HepG2 (cell line): ENCODE measurements around the gene CLDN17. TPM values are rescaled to one million over a fixed set of nuclear protein-coding genes. Genes with fewer than 3 reads are reported as not detected.

Source experiments
- ATAC-seq: fragments of 200-7000 bp; cut with Tn5 transposase; 3 replicates; pipeline ENCODE4 v1.9.1; 2020; ENCODE audit warnings: mild to moderate bottlenecking, moderate library complexity
- BruUV-seq: library from RNA; stranded (reverse); fragments of 400-500 nt; replicated peaks from 2 replicates; lab custom pipeline; 2021; lab: Mats Ljungman, UMichigan
- CTCF ChIA-PET: fragments of 300-600 bp; formaldehyde crosslinking; extraction: SDS; loops from one replicate; lab custom pipeline; 2021; ENCODE audit warnings: low total read pairs, inconsistent platforms, low intra/inter-chr PET ratio; lab: Yijun Ruan, JAX
- POLR2A ChIA-PET: fragments of 350-600 bp; sonication (Branson Sonifier 250); formaldehyde crosslinking; loops from one replicate; lab custom pipeline; 2020; ENCODE audit warnings: antibody characterized with exemption, inconsistent platforms; lab: Yijun Ruan, JAX
- DNase-seq: peaks from one replicate; pipeline ENCODE4 v3.0.0-alpha.2; 2015; ENCODE audit warnings: low spot score
- FAIRE-seq: peaks from 3 replicates; lab custom pipeline; 2011; peaks lifted over from hg19 to GRCh38; lab: Jason Lieb, UNC
- H2AFZ ChIP-seq: one replicate; pipeline ENCODE4 v1.6.1; 2011; ENCODE audit warnings: low read length, inconsistent platforms
- H3K27ac ChIP-seq: fragments of 300-600 bp; 3 replicates; pipeline ENCODE4 v1.8.0; 2011; ENCODE audit warnings: mixed run types, mild to moderate bottlenecking, mixed read lengths, low read length, inconsistent platforms; ENCODE audit not compliant: insufficient read depth; ENCODE audit errors: extremely low read length
- H3K27me3 ChIP-seq, 2 experiments: fragments of 200-600 bp in 1 of 2; 2 replicates in 1 of 2; 3 replicates in 1 of 2; pipeline versions ENCODE4 v1.6.0 to v1.8.0; 2011; ENCODE audit warnings: low read length in 2 of 2, mild to moderate bottlenecking in 2 of 2, moderate library complexity in 2 of 2, inconsistent platforms in 1 of 2; ENCODE audit not compliant: insufficient read depth in 2 of 2, control insufficient read depth in 1 of 2
- H3K36me3 ChIP-seq, 2 experiments: fragments of 200-600 bp in 1 of 2; replicated peaks in 1 of 2; 2 replicates in 1 of 2; 3 replicates in 1 of 2; pipeline versions ENCODE4 v1.5.1 to v1.8.0; 2011; ENCODE audit warnings: low read length in 2 of 2, inconsistent platforms in 1 of 2; ENCODE audit not compliant: insufficient read depth in 2 of 2, control insufficient read depth in 1 of 2
- H3K4me1 ChIP-seq: 2 replicates; pipeline ENCODE4 v1.5.1; 2012; ENCODE audit warnings: low read length, inconsistent platforms; ENCODE audit not compliant: insufficient read depth
- H3K4me2 ChIP-seq: 2 replicates; pipeline ENCODE4 v1.6.0; 2011; ENCODE audit warnings: low read depth, low read length, inconsistent platforms
- H3K4me3 ChIP-seq, 3 experiments: fragments of 200-600 bp in 1 of 3; sonication (generic), shearing (Covaris generic) in 1 of 3; replicated peaks in 1 of 3; 2 replicates each; pipeline ENCODE4 v1.5.1; 2011 to 2016; ENCODE audit warnings: low read length in 3 of 3, inconsistent platforms in 2 of 3, low read depth in 2 of 3, mild to moderate bottlenecking in 2 of 3, control low read depth in 1 of 3, mixed read lengths in 1 of 3; ENCODE audit not compliant: insufficient read depth in 1 of 3
- H3K79me2 ChIP-seq: one replicate; pipeline ENCODE4 v1.6.1; 2011; ENCODE audit warnings: low read length, inconsistent platforms; ENCODE audit not compliant: insufficient read depth
- H3K9ac ChIP-seq: 2 replicates; pipeline ENCODE4 v1.6.0; 2011; ENCODE audit warnings: mild to moderate bottlenecking, low read depth, low read length, inconsistent platforms; ENCODE audit not compliant: insufficient read depth
- H3K9me3 ChIP-seq: 2 replicates; pipeline ENCODE4 v1.5.1; 2012; ENCODE audit warnings: mild to moderate bottlenecking, low read length
- H4K20me1 ChIP-seq: 2 replicates; pipeline ENCODE4 v1.6.0; 2011; ENCODE audit warnings: inconsistent platforms, mild to moderate bottlenecking, low read length, moderate library complexity; ENCODE audit not compliant: insufficient read depth
- CBFB ChIP-seq: sonication (generic); formaldehyde crosslinking; IDR thresholded peaks from 2 replicates; pipeline ENCODE4 v1.4.0; 2020; ENCODE audit warnings: missing genetic modification reagents
- CENPT ChIP-seq: sonication (generic); formaldehyde crosslinking; IDR thresholded peaks from 2 replicates; pipeline ENCODE4 v1.8.0; 2022; ENCODE audit warnings: low read depth, mild to moderate bottlenecking, moderate library complexity, missing genetic modification reagents
- DNMT1 ChIP-seq: sonication (generic); formaldehyde crosslinking; IDR thresholded peaks from 2 replicates; pipeline ENCODE4 v1.5.1; 2020; ENCODE audit warnings: mild to moderate bottlenecking, missing genetic modification reagents
- DNMT3B ChIP-seq: conservative IDR thresholded peaks from 2 replicates; pipeline ENCODE4 v1.6.1; 2016; ENCODE audit warnings: missing biosample characterization, control low read depth
- E2F2 ChIP-seq: sonication (generic); formaldehyde crosslinking; IDR thresholded peaks from 2 replicates; pipeline ENCODE4 v1.4.0; 2020; ENCODE audit warnings: missing genetic modification reagents, borderline replicate concordance
- FOSL1 ChIP-seq: sonication (generic); formaldehyde crosslinking; IDR thresholded peaks from 2 replicates; pipeline ENCODE4 v1.9.0; 2021; ENCODE audit warnings: missing genetic modification reagents, borderline replicate concordance
- GTF2F1 ChIP-seq: fragments of 150-350 bp; IDR thresholded peaks from 2 replicates; pipeline ENCODE4 v1.6.1; 2014; ENCODE audit warnings: low read length
- POLR2G ChIP-seq: fragments of 200-400 bp; formaldehyde crosslinking; IDR thresholded peaks from 2 replicates; pipeline ENCODE4 v1.6.1; 2018; ENCODE audit warnings: mild to moderate bottlenecking, low read depth, low read length, moderate library complexity
- RXRA ChIP-seq: sonication (generic); formaldehyde crosslinking; IDR thresholded peaks from 2 replicates; pipeline ENCODE4 v1.5.1; 2020; ENCODE audit warnings: missing genetic modification reagents
- SRSF1 ChIP-seq: fragments of 200-400 bp; formaldehyde crosslinking; optimal IDR thresholded peaks from 2 replicates; pipeline ENCODE3; 2017; ENCODE audit warnings: mild to moderate bottlenecking, low read depth, low read length, moderate library complexity
- YY1 ChIP-seq: IDR thresholded peaks from 2 replicates; pipeline ENCODE4 v1.6.1; 2011; ENCODE audit warnings: low read length, low read depth, moderate library complexity, mild to moderate bottlenecking; ENCODE audit not compliant: insufficient read depth, insufficient replicate concordance
- ZNF235 ChIP-seq: sonication (generic); formaldehyde crosslinking; IDR thresholded peaks from 2 replicates; pipeline ENCODE4 v1.8.1; 2023; ENCODE audit warnings: mild to moderate bottlenecking, missing genetic modification reagents, borderline replicate concordance
- ZNF460 ChIP-seq: sonication (generic); formaldehyde crosslinking; IDR thresholded peaks from 2 replicates; pipeline ENCODE4 v1.5.1; 2020; ENCODE audit warnings: missing genetic modification reagents, mild to moderate bottlenecking, borderline replicate concordance
- WGBS: methylation state at CpG from one replicate; pipeline ENCODE4 v1.1.6; 2017; ENCODE audit warnings: low lambda C conversion rate; 5-methylcytosine and 5-hydroxymethylcytosine counted together
- in situ Hi-C: cut with HindIII; loops from 2 replicates; pipeline ENCODE4 v1.10.0; 2017; ENCODE audit warnings: low pct_unique_long_range_greater_than_20kb; ENCODE audit not compliant: extremely low pct_ligation_motif_present
- intact Hi-C: fragments of 100-400 bp; cut with micrococcal nuclease; formaldehyde crosslinking; loops from one replicate; pipeline ENCODE4 v1.10.0; 2022; ENCODE audit not compliant: unreplicated experiment
- polyA plus RNA-seq, 8 experiments: library from polyadenylated mRNA; depleted of rRNA in 3 of 8; stranded (reverse) in 7 of 8; unstranded in 1 of 8; fragments of >200 nt; fragmentation: Illumina TruSeq in 4 of 8; extraction: Trizol in 4 of 8; gene quantifications; 2 replicates each; pipeline versions ENCODE4 v1.2.1 to v1.2.3, GENCODE V29; 2011 to 2016; ENCODE audit warnings: low read depth in 4 of 8, missing spikeins in 1 of 8, mixed read lengths in 1 of 8; ENCODE audit not compliant: insufficient read depth in 1 of 8
- total RNA-seq, 5 experiments: library from RNA; depleted of rRNA; stranded (reverse); fragments of >200 nt; fragmentation: Illumina TruSeq; extraction: Trizol; gene quantifications; 2 replicates each; pipeline ENCODE4 v1.2.3, GENCODE V29; 2016; ENCODE audit warnings: low read depth in 1 of 5

CLDN17 gene
- total and polyA plus RNA-seq, 2 of the 13 experiments (the other 11 are each of a cell fraction or from before 2014, with no cell fraction given) = not detected

GRCh38 chr21:30216041-30216723 lies 49.6 kb upstream of the CLDN17 start, which contains the start of gene CLDN8:
CLDN8 (minus strand) TSS chr21:30216097; CDS start chr21:30215925, 172 bp downstream.
- WGBS = 38% methylated on average over 5 of the region's 5 CpGs
- Histone ChIP-seq H3K9me3 (peaks cover 68% of the 10 kb centered on the region), H3K27ac (no peak within 1 kb of the TSS), H3K27me3 (no peaks in the 10 kb centered on the region), H4K20me1 (no peaks in the 10 kb centered on the region), H3K36me3 (no peaks in the 10 kb centered on the region), H3K4me1 (no peaks in the 10 kb centered on the region), H2AFZ (no peak within 1 kb of the TSS), H3K4me2 (no peak within 1 kb of the TSS), H3K9ac (no peak within 1 kb of the TSS), H3K4me3 (no peak within 1 kb of the TSS), H3K79me2 (no peaks in the 10 kb centered on the region)
- intact Hi-C loops (no loop called here), in situ Hi-C loops (no loop called here)
- ATAC-seq (no peak), DNase-seq (no peak), FAIRE-seq (no peak)
- ChIA-PET POLR2A (no interaction called here), CTCF (no interaction called here)
- BruUV-seq = no TSS peak
- TF ChIP-seq E2F2 (CRISPR knock-in tag) = no peak
- no peak for TF ChIP-seq DNMT3B (CRISPR knock-in tag)
- TF ChIP-seq FOSL1 (CRISPR knock-in tag) = no peak
- no peak for TF ChIP-seq CBFB (CRISPR knock-in tag)

- POLR2A ChIA-PET = no interaction called here
- no peaks in the 10 kb centered on the region for H4K20me1 ChIP-seq
- no TSS peak for BruUV-seq
- ATAC-seq (no peak), DNase-seq (no peak), FAIRE-seq (no peak)
- H3K79me2 ChIP-seq = no peaks in the 10 kb centered on the region
- no peak overlapping the region for H2AFZ ChIP-seq
- intact Hi-C loops = no loop called here
- no peak overlapping the region for H3K9ac ChIP-seq
- H3K4me2 ChIP-seq = no peak overlapping the region
- no peak overlapping the region for H3K4me3 ChIP-seq
- 0% methylated on average over 1 of the region's 1 CpG for WGBS
- in situ Hi-C loops = no loop called here
- no peak for TF ChIP-seq CENPT
- TF ChIP-seq ZNF460 = no peak
- no peak for TF ChIP-seq ZNF235 (CRISPR knock-in tag)
- TF ChIP-seq GTF2F1 = no peak
- no peak for TF ChIP-seq DNMT1 (CRISPR knock-in tag)
- no peak for TF ChIP-seq RXRA (CRISPR knock-in tag)
- no peak for TF ChIP-seq YY1
- no peak for TF ChIP-seq SRSF1
- no peak for TF ChIP-seq POLR2G
- peaks cover 63% of the 10 kb centered on the region for H3K9me3 ChIP-seq
- CTCF ChIA-PET = no interaction called here
- no peaks in the 10 kb centered on the region for H3K27me3 ChIP-seq
- H3K4me1 ChIP-seq = no peaks in the 10 kb centered on the region
- H3K36me3 ChIP-seq = no peaks in the 10 kb centered on the region
- H3K27ac ChIP-seq = no peak overlapping the region
These were observed 44.5 kb upstream of the CLDN17 start for GRCh38 chr21:30211071-30211470.
